NCI-H1105 treated with DMSO at 0.1 percent for 48 hours (cell line): ENCODE data around the gene BBS1.
A peak's percentile ranks its signal among the peaks of the same experiment; 100 is the strongest.

Experiments used
- DNase-seq: peaks from one replicate; lab custom pipeline; 2025; lab: John Stamatoyannopoulos, UW

The BBS1 gene

DNA sequence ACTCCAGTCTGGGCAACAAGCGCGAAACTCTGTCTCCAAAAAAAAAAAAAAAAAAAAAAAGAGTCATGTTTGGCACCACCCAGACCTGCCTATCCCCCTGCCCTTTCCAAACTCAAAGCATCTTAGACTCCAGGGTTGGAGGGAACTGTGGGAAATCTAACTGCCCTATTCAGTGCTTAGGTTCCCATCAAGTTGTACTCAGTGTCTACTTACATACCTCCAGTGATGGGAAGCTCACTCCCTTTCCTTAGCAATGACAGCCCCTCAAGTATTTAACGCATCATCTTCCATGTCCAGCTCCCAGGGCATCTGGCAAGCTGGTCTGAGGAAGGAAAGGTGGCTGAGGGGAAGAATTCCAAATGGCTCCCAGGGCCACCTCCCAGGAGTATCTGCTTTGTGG is 39.3 kb downstream of the BBS1 start:
- DNase-seq = no peak

DNA sequence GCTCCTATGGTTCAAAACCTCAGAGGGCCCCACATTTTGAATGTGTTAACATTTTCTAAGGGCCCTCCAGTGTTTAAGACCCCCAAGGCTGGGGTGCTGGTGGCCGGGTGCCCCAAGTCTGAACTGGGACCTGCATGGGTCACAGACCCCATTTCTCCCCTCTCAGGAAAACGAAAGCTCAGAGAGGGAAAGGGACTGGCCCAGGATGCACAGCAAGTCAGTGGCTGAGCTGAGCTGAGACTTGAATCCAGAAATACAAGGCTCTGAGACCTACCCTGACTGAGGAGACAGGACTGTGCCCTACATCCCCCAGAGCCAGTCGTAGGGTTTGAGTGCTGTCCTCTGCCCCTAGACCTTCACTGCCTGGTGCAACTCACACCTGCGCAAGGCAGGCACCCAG is 40.5 kb downstream of the BBS1 start:
- DNase-seq = no peak

DNA sequence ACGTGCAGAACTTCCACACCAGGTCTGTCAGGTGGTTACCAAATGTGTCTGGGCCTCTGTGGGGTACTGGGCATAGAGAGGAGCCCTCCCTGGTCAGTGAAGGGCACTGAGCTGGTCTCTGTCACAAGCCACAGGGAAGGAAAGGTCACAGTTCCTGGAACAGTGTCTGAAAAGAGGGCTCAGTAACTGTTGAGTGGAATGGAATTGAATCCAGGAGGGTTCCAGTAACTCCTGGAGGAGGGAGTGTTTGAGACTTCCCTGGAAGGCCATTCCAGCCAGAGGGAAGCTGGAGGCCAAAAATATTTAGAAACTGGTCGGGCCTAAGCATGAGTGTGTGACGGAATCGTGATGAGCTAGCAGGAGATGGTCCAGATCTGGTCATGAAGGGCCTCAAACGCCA is 44.2 kb downstream of the BBS1 start:
- no peak for DNase-seq

DNA sequence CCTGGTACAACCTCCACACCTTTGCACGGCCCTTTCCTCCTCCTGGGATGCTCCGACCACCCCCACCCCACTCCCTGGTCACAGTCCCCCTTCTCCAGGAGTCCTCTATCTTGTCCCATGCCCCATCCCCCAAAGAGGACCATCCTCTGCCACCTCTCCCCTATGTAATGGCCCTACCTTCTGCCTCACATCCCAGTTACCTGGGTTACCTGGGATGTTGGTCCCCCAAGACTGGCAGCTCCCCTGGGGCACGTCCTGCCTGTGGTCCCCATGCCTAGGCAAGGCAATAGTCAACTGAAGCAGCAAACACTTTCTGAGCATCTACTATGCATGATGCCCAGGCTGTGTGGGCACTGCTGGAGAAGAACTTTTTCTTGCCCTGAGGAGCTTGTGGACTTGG is 45.0 kb downstream of the BBS1 start:
- no peak for DNase-seq

DNA sequence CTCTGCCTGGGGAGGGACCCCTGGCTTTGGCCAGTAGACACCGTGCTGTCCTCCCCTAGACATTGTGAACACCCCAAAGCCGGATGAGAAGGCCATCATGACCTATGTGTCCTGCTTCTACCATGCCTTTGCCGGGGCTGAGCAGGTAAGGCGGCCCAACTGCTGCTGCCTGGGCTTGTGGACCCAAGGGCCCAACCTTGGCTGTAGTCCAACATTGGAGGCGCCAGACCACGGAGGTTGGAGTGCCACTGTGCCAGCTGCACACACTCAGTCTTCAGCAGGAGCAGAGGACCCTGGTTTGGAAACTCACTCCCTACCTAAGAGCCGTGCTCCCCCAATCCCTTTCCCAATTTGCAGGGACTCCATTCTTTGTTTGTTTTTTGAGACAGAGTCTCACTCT is 45.7 kb downstream of the BBS1 start:
- DNase-seq = peak; percentile 14

DNA sequence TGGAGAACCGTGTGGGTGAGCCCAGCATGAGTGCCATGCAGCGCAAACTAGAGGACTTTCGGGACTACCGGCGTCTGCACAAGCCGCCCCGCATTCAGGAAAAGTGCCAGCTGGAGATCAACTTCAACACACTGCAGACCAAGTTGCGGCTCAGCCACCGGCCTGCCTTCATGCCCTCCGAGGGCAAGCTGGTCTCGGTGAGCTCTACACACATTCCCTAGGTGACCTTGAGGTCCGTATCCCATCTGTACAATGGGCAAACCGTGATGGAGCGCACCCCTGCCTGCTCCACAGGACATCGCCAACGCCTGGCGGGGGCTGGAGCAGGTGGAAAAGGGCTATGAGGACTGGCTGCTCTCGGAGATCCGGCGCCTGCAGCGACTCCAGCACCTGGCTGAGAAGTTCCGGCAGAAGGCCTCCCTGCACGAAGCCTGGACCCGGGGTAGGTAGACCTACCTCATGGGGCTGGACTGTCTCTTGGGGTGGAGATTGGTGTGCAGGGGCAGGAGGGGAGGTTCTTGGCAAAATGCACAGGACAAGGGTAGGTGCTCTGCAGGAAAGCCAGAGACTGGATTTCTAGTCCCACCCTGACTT is 47.4 kb downstream of the BBS1 start:
- DNase-seq = no peak

DNA sequence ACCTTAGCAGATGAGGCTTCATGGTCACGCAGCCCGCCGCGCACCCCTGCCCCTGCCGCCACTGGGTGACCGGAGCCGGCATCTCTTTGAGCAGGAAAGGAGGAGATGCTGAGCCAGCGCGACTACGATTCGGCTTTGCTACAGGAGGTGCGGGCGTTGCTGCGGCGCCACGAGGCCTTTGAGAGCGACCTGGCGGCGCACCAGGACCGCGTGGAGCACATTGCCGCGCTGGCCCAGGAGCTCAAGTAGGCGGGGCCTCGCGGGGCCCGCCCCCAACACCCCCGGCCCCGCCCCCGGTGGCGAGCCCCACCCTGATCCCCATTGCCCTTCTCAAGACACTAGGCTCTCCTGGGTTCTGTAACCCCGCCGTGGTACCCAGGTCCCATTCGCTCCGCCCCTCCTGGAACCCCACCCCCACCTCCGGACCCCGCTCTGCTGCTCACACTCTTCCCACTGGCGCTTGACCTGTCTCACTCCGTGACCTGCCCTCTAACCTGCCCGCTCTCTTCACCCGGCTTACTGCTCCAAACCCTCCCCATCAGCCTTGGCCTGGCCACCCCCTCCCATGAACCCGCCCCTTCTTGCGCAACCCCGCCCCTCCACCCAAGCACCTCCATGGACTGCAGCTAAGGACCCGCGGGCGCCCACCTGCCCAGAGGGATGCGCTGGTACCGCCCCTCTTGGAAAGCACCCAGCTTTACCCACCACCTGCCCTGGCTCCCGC is 48.9 kb downstream of the BBS1 start:
- no peak for DNase-seq

DNA sequence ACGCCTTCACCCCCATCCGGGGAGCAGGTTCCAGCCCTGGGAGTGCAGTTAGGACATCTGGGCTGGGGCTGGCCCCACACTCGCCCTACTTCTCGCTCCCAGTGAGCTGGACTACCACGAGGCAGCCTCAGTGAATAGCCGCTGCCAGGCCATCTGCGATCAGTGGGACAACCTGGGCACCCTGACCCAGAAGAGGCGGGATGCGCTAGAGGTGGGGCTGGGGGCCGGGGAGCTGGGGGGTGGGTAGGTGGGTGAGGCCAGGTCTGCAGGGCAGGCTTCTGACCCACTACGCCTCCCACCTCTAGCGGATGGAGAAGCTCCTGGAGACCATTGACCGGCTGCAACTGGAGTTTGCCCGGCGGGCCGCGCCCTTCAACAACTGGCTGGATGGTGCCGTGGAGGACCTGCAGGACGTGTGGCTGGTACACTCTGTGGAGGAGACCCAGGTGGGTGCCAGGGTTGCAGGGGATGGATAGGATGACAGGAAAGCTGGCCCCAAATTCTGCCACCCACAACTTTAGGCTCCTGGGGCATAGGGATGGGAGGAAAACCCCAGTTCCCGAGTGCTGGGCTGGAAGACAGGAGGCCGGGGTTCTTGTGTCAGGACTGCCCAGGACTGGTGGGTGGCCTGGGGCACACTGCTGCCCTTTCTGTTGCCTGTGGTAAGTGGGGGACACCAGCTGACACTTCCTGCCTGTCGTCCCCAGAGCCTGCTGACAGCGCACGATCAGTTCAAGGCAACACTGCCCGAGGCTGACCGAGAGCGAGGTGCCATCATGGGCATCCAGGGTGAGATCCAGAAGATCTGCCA is 49.6 kb downstream of the BBS1 start:
- DNase-seq = no peak

DNA sequence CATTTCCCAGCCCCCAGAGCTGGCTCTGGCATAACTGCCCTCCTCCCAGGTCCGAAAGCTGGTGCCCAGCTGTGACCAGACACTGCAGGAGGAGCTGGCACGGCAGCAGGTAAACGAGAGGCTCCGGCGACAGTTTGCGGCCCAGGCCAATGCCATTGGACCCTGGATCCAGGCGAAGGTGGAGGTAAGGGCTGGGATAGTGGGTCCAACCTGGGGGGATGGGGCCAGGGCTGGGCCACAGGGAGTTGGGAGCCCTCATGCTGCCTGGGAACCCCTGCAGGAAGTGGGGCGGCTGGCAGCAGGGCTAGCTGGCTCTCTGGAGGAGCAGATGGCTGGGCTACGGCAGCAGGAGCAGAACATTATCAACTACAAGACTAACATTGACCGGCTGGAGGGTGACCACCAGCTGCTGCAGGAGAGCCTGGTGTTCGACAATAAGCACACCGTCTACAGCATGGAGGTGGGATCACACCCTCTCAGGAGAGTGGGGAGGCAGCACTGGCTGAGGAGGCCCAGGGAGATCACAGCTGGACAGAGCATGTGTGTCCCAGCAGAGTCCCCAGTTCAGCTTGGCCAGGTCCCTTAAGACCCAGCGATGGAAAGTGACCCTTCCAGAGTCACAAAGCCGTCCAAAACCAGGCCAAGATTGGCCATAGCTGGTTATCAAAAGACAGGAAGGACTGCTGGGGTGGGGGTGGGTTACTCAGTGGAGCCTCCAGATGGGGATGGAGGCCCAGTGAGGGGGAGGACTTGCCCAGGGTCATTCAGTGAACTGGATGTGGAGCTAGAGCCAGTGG is 50.9 kb downstream of the BBS1 start:
- DNase-seq = no peak

DNA sequence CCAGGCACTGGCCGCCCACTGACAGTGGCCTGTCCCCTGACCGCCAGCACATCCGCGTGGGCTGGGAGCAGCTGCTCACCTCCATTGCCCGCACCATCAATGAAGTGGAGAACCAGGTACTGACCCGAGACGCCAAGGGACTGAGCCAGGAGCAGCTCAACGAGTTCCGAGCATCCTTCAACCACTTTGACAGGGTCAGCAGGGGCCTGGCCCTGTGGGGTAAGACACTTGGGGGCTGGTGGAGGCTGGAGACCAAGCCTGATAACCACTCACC is 51.5 kb downstream of the BBS1 start:
- DNase-seq = no peak

DNA sequence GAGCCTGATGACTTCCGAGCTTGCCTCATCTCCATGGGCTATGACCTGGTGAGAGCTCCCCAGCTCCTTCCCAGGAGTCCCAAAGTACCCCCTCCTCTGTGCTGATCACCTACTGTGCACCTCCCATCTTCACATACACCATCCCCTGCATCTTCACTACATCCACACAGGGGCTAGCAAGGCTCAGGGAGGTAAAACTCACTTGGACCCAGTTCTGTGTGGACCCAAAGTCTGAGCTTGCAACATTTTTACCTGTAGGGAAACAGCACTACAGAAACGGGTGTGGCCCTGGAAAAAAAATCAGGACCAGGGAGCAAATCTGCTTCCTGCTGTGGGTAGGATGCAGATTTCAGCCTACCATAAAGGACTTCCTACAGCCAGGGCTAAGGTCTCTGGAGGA is 51.8 kb downstream of the BBS1 start:
- no peak for DNase-seq

DNA sequence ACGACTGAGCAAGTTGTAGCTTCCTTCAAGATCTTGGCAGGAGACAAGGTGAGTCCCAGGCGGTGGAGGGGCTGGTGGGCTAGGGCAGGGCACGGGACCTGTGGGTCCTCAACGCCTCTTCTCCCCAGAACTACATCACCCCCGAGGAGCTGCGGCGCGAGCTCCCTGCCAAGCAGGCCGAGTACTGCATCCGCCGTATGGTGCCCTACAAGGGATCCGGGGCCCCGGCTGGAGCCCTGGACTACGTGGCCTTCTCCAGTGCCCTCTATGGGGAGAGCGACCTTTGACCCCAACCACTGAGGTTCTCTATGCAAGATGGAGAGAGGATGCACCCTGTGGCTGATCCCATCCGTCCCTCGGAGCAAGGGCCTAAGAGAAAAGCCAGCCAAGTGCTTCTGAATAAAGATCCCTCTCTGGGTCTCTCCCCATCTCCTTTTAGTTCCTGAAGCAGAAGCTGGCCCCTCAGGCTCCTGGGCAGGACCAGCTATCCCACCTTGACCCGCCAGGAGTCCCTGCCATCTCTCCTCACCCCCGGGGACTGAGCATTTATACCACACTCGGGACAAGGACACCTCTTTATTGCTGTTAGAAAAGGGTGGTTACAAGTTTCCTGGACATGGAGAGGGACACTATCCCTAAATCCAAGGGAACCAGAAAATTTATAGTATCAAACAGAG is 52.6 kb downstream of the BBS1 start:
- DNase-seq = no peak

DNA sequence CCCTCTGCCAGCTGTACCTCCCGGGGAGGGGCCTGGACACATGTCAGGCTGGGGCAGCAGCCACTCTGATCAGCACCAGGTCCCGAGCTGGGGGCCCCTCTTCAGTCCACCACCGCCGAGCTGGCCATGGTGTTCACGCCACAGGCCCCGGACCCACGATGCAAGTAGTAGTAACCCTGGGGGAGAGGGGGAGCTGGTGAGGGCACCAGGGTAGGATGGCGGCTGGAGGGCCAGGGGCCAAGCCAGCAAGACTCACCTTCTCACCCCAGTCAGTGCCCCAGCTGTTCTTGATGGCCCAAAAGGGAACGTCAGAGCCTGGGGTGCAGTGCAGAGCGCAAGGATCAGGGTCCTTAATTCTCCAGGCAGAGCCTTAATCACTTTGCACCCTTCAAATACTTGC is 53.4 kb downstream of the BBS1 start:
- no peak for DNase-seq

DNA sequence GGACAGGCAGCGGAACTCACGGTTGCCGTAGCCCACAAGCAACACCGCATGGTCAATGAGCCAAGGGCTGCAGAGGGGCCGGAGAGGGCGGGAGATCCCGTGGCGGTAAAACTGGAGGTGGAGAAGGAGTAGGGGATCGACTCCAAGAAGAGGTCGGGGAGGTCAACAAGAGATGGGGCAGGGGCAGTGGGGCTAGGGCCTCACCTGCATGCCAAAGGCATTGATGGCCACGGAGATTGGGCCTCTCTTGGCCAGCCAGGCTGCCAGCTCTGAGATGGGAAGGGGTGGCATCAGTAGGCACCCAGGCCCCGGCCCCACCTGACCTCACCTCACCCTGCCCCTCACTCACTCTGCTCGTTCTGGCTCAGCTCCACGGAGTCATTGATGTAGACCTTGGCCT is 54.1 kb downstream of the BBS1 start:
- DNase-seq = no peak

DNA sequence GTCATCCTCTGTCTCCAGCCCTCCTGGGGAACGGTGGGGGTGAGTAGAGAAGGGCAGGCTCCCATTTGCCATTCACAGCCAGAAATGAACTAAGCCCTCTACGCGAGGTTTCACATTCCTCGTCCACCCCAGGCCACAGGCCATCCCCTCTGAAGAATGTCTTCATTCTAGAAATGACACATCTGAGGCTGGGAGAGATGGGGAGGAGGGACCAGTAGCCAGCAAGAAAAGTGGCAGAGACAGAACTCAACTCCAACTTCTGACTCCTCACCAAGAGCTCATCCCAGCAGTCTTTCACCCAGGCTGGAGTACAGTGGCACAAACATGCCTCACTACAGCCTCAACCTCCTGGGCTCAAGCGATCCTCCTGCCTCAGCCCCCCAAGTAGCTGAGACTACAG is 54.5 kb downstream of the BBS1 start:
- no peak for DNase-seq

DNA sequence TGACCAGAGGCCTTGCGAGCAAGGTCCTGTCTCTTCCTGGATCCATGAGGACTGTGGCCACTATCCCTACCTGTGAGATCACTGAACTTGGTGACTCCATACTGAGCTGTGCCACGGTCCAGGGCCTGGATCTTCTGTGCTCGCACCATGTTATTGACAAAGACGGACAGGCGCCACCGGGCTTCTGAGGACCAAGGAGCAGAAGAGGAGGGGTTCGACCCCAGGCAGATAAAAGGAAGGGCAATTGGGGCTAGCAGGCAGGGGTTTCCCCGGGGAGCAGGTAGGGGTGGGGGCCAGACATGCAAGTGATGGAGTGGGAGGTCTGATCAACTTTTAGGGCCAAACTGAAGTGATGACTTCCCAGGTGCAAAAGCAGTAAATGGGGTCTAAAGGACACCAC is 55.8 kb downstream of the BBS1 start:
- no peak for DNase-seq

DNA sequence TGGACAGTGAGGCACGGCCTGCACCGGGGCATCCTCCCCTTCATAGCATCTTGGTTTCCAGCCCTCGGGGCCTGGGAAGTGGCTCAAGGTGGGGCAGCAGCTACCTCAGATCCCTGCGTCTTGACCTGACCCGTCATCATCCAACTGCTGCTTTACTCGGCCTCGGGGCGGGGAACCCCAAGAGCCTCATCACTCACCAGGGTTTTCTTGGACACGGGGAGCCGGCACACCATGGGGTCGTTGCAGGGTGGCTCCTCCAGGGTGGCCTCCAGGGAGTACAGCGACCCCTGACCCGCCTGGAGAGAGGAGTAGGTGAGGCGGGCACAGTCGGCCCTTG is 57.3 kb downstream of the BBS1 start:
- no peak for DNase-seq

DNA sequence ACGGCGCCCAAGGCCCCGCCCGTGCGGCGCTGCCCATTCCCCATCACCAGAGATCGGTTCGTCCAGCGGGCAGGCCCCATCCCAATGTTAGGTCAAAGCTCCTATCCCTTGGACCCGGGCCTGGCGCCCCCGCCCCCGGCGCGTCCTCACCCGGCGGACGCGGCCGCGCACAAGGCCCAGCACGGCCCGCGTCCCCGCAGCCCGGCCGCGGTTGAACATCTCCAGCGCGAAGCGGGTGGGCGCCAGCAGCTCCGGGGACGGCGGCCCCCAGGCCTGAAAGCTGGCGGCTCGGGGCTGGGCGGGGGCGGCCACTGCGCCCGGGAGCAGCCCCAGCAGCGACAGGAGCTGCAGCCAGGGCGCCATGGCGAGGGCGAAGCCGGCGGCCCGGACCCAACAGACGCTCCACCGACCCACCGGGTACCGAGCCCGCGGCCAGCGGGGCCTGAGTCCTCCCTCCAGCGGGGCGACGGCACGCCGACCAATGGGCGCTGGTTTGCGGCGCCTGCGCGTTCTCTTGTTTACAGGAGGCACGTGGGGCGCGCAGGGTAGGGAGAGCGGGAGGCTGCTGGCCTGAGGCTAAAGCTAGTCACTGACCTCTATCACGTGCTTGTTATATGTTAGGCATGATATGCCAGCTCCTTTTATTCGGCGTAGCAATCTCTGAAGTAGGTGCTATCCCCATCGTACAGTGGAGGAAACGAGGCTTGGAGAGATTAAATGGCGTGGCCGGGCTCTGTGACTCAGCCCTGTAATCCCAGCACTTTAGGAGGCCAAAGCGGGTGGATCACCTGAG is 57.9 kb downstream of the BBS1 start, which contains the start of gene CTSF:
Gene CTSF, minus strand, starts transcription at position 483 of the 793 bp plus-strand sequence. Its CDS starts 120 bp downstream, at position 363.
- DNase-seq = peak; percentile 72

DNA sequence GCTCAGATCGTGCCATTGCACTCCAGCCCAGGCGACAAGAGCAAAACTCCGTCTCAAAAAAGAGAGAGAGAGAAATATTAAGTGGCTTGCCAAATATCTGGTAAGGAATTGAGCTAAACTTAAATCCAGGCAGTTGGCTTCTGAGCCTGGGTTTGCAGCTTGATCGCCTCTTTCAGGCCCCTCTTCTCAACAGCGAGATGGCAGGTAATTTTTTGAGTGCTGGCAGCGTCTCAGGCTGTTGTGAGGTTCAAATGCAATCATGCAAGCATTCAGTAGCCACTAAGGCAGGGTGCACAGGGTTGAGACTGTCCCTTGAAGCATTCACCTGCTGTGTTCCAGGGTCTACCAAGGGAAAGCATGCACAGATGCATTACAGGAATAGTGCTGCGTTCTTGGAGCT is 58.6 kb downstream of the BBS1 start:
- DNase-seq = no peak

DNA sequence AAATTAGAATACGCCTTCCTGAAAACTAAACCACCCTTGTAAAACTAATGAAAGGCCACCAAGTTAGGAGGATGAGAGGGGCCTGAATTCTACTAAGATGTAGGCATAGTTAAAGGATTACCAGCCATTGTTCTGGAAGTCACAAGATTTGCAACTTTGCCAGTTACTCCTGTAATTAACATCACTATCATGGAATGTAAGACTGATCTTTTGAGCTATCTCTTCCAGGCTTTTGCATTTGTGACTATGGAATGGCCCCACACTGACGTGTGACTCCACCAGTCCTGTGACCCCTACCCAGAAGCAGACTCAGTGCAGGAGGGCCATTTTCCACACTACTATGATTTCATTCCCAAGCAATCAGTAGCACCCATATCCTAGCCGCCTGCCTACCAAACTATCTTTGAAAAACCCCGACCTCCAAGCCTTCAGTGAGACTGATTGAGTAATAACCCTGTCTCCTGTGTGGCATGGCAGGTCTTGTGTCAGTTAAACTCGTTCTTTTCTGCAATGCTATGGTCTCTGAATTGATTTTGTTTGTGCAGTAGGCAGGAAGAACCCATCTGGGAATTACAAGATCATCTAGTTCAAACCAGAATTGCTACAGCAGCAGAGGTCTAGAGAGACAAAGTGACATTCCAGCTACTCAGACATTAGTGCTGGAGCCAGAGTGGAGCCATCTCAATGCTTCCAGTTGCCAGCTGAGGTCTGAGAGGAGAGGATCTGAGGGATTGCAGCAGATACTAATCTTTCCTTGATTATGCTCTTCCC is 59.8 kb downstream of the BBS1 start:
- DNase-seq = no peak

DNA sequence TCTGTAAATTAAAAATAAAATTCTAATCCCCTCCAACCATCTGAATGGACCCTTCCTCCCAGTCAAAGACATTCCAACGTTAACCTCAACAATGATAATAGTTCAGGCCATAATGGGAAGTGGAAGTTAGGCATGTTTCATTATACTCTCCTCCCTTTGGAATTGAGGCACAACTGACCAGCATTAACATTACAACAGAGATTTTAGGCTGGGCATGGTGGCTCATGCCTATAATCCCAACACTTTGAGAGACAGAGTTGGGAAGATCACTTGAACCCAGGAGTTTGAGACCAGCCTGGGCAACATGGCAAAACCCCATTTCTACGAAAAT is 60.4 kb downstream of the BBS1 start:
- DNase-seq = no peak
